IMR-90 (cell line): ENCODE measurements around the gene STX11. TPM values are rescaled to one million over a fixed set of nuclear protein-coding genes. Genes with fewer than 3 reads are reported as not detected.

Source experiments
- ATAC-seq: fragments of 200-7000 bp; cut with Tn5 transposase; 2 replicates; pipeline ENCODE4 v1.9.1; 2020; ENCODE audit warnings: low read depth, mild to moderate bottlenecking, moderate library complexity
- BruUV-seq: library from RNA; stranded (reverse); fragments of 400-500 nt; replicated peaks from 2 replicates; lab custom pipeline; 2021; lab: Mats Ljungman, UMichigan
- CTCF ChIA-PET: fragments of 300-600 bp; formaldehyde crosslinking; extraction: SDS; loops from one replicate; lab custom pipeline; 2021; ENCODE audit warnings: antibody characterized with exemption; lab: Yijun Ruan, JAX
- POLR2A ChIA-PET: fragments of 300-600 bp; sonication (Branson Sonifier 250); formaldehyde crosslinking; loops from one replicate; lab custom pipeline; 2022; ENCODE audit warnings: antibody characterized with exemption; ENCODE audit not compliant: unreplicated experiment; lab: Charles Lee
- DNase-seq: peaks from one replicate; pipeline ENCODE4 v3.0.0; 2013
- H2AFZ ChIP-seq: replicated peaks from 2 replicates; pipeline ENCODE3; 2013; ENCODE audit warnings: low read length, mild to moderate bottlenecking; ENCODE audit not compliant: poor library complexity
- H2AK5ac ChIP-seq: 2 replicates; pipeline ENCODE4 v1.6.1; 2013; ENCODE audit warnings: low read depth, low read length, inconsistent platforms
- H2AK9ac ChIP-seq: replicated peaks from 2 replicates; pipeline ENCODE3; 2013; ENCODE audit warnings: mild to moderate bottlenecking, low read depth, low read length, moderate library complexity; ENCODE audit not compliant: poor library complexity
- H2BK120ac ChIP-seq: 2 replicates; pipeline ENCODE4 v1.6.1; 2013; ENCODE audit warnings: low read depth, low read length, inconsistent platforms
- H2BK15ac ChIP-seq: 3 replicates; pipeline ENCODE4 v1.6.1; 2013; ENCODE audit warnings: low read depth, low read length, inconsistent platforms
- H2BK20ac ChIP-seq: 2 replicates; pipeline ENCODE4 v1.6.1; 2013; ENCODE audit warnings: low read depth, mild to moderate bottlenecking, inconsistent platforms, low read length, moderate library complexity
- H2BK5ac ChIP-seq: 2 replicates; pipeline ENCODE4 v1.6.1; 2013; ENCODE audit warnings: mild to moderate bottlenecking, low read depth, low read length, inconsistent platforms; ENCODE audit not compliant: poor library complexity, severe bottlenecking
- H3K14ac ChIP-seq: replicated peaks from 2 replicates; pipeline ENCODE4 v1.6.1; 2013; ENCODE audit warnings: low read depth, low read length, inconsistent platforms
- H3K18ac ChIP-seq: 2 replicates; pipeline ENCODE4 v1.6.1; 2013; ENCODE audit warnings: low read depth, low read length, control low read depth
- H3K23ac ChIP-seq: 2 replicates; pipeline ENCODE4 v1.6.1; 2013; ENCODE audit warnings: low read depth, low read length, inconsistent platforms
- H3K27ac ChIP-seq: 2 replicates; pipeline ENCODE4 v1.5.1; 2013; ENCODE audit warnings: mild to moderate bottlenecking, control low read depth, low read length; ENCODE audit not compliant: insufficient read depth
- H3K27me3 ChIP-seq: 2 replicates; pipeline ENCODE4 v1.6.1; 2013; ENCODE audit warnings: low read length; ENCODE audit not compliant: control insufficient read depth, insufficient read depth
- H3K36me3 ChIP-seq: 2 replicates; pipeline ENCODE4 v1.6.1; 2013; ENCODE audit warnings: low read length, mixed read lengths; ENCODE audit not compliant: control insufficient read depth, insufficient read depth
- H3K4ac ChIP-seq: 2 replicates; pipeline ENCODE4 v1.6.1; 2013; ENCODE audit warnings: low read depth, low read length, inconsistent platforms
- H3K4me1 ChIP-seq: 2 replicates; pipeline ENCODE4 v1.6.1; 2013; ENCODE audit warnings: low read length, mixed read lengths; ENCODE audit not compliant: control insufficient read depth, insufficient read depth
- H3K4me2 ChIP-seq: 2 replicates; pipeline ENCODE4 v1.6.1; 2013; ENCODE audit warnings: low read depth, mild to moderate bottlenecking, control low read depth, low read length, moderate library complexity
- H3K4me3 ChIP-seq: 2 replicates; pipeline ENCODE4 v1.5.1; 2013; ENCODE audit warnings: low read depth, mild to moderate bottlenecking, control low read depth, low read length, moderate library complexity; ENCODE audit not compliant: insufficient read depth
- H3K56ac ChIP-seq: 2 replicates; pipeline ENCODE4 v1.6.1; 2013; ENCODE audit warnings: low read length, inconsistent platforms; ENCODE audit not compliant: insufficient read depth; ENCODE audit errors: extremely low read depth
- H3K79me1 ChIP-seq, 2 experiments: 2 replicates each; pipeline ENCODE4 v1.6.1; 2013; ENCODE audit warnings: low read length in 2 of 2, inconsistent platforms in 1 of 2, low read depth in 1 of 2
- H3K9ac ChIP-seq: 2 replicates; pipeline ENCODE4 v1.6.1; 2013; ENCODE audit warnings: low read depth, low read length, control low read depth
- H3K9me1 ChIP-seq: 2 replicates; pipeline ENCODE4 v1.6.1; 2013; ENCODE audit warnings: low read length, inconsistent platforms; ENCODE audit not compliant: insufficient read depth
- H3K9me3 ChIP-seq: 2 replicates; pipeline ENCODE4 v1.6.1; 2013; ENCODE audit warnings: low read length; ENCODE audit not compliant: control insufficient read depth, insufficient read depth
- H4K20me1 ChIP-seq: 2 replicates; pipeline ENCODE4 v1.6.1; 2013; ENCODE audit warnings: low read length, inconsistent platforms; ENCODE audit not compliant: insufficient read depth
- H4K5ac ChIP-seq: 2 replicates; pipeline ENCODE4 v1.6.1; 2013; ENCODE audit warnings: mild to moderate bottlenecking, low read depth, low read length, control low read depth
- H4K8ac ChIP-seq, 2 experiments: 2 replicates each; pipeline ENCODE4 v1.6.1; 2013; ENCODE audit warnings: low read depth in 2 of 2, low read length in 2 of 2, control low read depth in 1 of 2, inconsistent platforms in 1 of 2
- H4K91ac ChIP-seq: 2 replicates; pipeline ENCODE4 v1.6.1; 2013; ENCODE audit warnings: low read depth, low read length, inconsistent platforms; ENCODE audit not compliant: insufficient read depth
- BHLHE40 ChIP-seq: fragments of 150-350 bp; IDR thresholded peaks from 2 replicates; pipeline ENCODE4 v1.6.1; 2016; ENCODE audit warnings: mild to moderate bottlenecking, low read depth, low read length
- CEBPB ChIP-seq: IDR thresholded peaks from 2 replicates; pipeline ENCODE4 v1.6.1; 2012; ENCODE audit warnings: low read depth, low read length, improper control_type of control experiment
- CHD1 ChIP-seq: IDR thresholded peaks from 2 replicates; pipeline ENCODE4 v1.6.1; 2012; ENCODE audit warnings: low read depth, low read length, improper control_type of control experiment
- CTCF ChIP-seq: conservative IDR thresholded peaks from 2 replicates; pipeline ENCODE4 v1.5.1; 2012; ENCODE audit warnings: mild to moderate bottlenecking, low read depth, low read length, improper control_type of control experiment
- FOS ChIP-seq: fragments of 150-350 bp; IDR thresholded peaks from 2 replicates; pipeline ENCODE4 v1.6.1; 2016; ENCODE audit warnings: low read depth, low read length
- MAFK ChIP-seq: IDR thresholded peaks from 2 replicates; pipeline ENCODE4 v1.6.1; 2012; ENCODE audit warnings: low read depth, low read length, improper control_type of control experiment
- MAZ ChIP-seq: IDR thresholded peaks from 2 replicates; pipeline ENCODE4 v1.6.1; 2012; ENCODE audit warnings: low read depth, mild to moderate bottlenecking, low read length, improper control_type of control experiment, moderate library complexity, borderline replicate concordance
- MXI1 ChIP-seq: IDR thresholded peaks from 2 replicates; pipeline ENCODE4 v1.6.1; 2012; ENCODE audit warnings: low read depth, mild to moderate bottlenecking, low read length, moderate library complexity, borderline replicate concordance
- NFE2L2 ChIP-seq: fragments of 150-350 bp; IDR thresholded peaks from 2 replicates; pipeline ENCODE4 v1.6.1; 2016; ENCODE audit warnings: low read depth, mild to moderate bottlenecking, low read length
- POLR2A ChIP-seq: IDR thresholded peaks from 2 replicates; pipeline ENCODE4 v1.6.1; 2012; ENCODE audit warnings: mild to moderate bottlenecking, low read depth, low read length
- RAD21 ChIP-seq: IDR thresholded peaks from 2 replicates; pipeline ENCODE4 v1.6.1; 2012; ENCODE audit warnings: low read length, improper control_type of control experiment
- RCOR1 ChIP-seq: IDR thresholded peaks from 2 replicates; pipeline ENCODE4 v1.6.1; 2012; ENCODE audit warnings: mild to moderate bottlenecking, low read length, improper control_type of control experiment; ENCODE audit not compliant: insufficient replicate concordance
- RFX5 ChIP-seq: IDR thresholded peaks from 2 replicates; pipeline ENCODE4 v1.8.0; 2012; ENCODE audit warnings: low read depth, mild to moderate bottlenecking, low read length, moderate library complexity
- SMC3 ChIP-seq: fragments of 150-350 bp; IDR thresholded peaks from 2 replicates; pipeline ENCODE4 v1.6.1; 2016; ENCODE audit warnings: low read depth, mild to moderate bottlenecking, antibody characterized with exemption, low read length, moderate library complexity
- WGBS, 2 experiments: methylation state at CpG; one replicate each; pipeline versions ENCODE4 v1.1.5 to v1.1.7; 2013; ENCODE audit warnings: missing lambda C conversion rate in 2 of 2; ENCODE audit not compliant: insufficient read length in 1 of 2; ENCODE audit errors: extremely low coverage in 2 of 2; 5-methylcytosine and 5-hydroxymethylcytosine counted together
- dilution Hi-C: fragments of 300-500 bp; cut with HindIII; formaldehyde crosslinking; loops from one replicate; pipeline ENCODE4 v1.14.3; 2018; ENCODE audit warnings: low sequenced_read_pairs; ENCODE audit not compliant: unreplicated experiment
- in situ Hi-C: fragments of 300-500 bp; cut with MboI; formaldehyde crosslinking; loops from 3 replicates; pipeline ENCODE4 v1.14.3; 2019; ENCODE audit warnings: low sequenced_read_pairs, inconsistent platforms, mixed read lengths
- intact Hi-C: fragments of 100-400 bp; cut with micrococcal nuclease; formaldehyde crosslinking; loops from 2 replicates; pipeline ENCODE4 v1.10.0; 2022
- polyA plus RNA-seq, 3 experiments: library from polyadenylated mRNA; depleted of rRNA; stranded (reverse); fragments of >200 nt; gene quantifications; 2 replicates each; pipeline ENCODE4 v1.2.3, GENCODE V29; 2012; ENCODE audit warnings: low replicate concordance in 1 of 3
- total RNA-seq: library from RNA; depleted of rRNA; stranded (reverse); fragments of >200 nt; gene quantifications from 2 replicates; pipeline ENCODE4 v1.2.3, GENCODE V29; 2012
- TF ChIP-seq, protein P1 (sequence below): fragments of 150-350 bp; IDR thresholded peaks from 2 replicates; pipeline ENCODE4 v1.6.1; 2016; ENCODE audit warnings: low read depth, mild to moderate bottlenecking, low read length, moderate library complexity, borderline replicate concordance
- TF ChIP-seq, protein P2 (sequence below): fragments of 150-350 bp; IDR thresholded peaks from 2 replicates; pipeline ENCODE4 v1.6.1; 2017; ENCODE audit warnings: mild to moderate bottlenecking, antibody characterized with exemption, low read length, low read depth

The STX11 gene
- total and polyA plus RNA-seq, 2 of the 4 experiments (the other 2 are of a cell fraction), result 0.54 to 0.68 TPM

GRCh38 chr6:144159223-144159622, 8.9 kb downstream of the STX11 start:
- H3K4me3 ChIP-seq, result no peak overlapping the region
- no peak overlapping the region for H3K56ac ChIP-seq
- H3K9me3 ChIP-seq, result no peaks in the 10 kb centered on the region
- peak overlapping the region; percentile 82 for H3K4ac ChIP-seq
- POLR2A ChIA-PET, result no interaction called here
- no peak for TF ChIP-seq POLR2A
- TF ChIP-seq MAFK, result no peak
- no peak for TF ChIP-seq RAD21
- TF ChIP-seq CEBPB, result no peak
- TF ChIP-seq MAZ, result no peak
- TF ChIP-seq CHD1, result no peak
- TF ChIP-seq, protein P1, sequence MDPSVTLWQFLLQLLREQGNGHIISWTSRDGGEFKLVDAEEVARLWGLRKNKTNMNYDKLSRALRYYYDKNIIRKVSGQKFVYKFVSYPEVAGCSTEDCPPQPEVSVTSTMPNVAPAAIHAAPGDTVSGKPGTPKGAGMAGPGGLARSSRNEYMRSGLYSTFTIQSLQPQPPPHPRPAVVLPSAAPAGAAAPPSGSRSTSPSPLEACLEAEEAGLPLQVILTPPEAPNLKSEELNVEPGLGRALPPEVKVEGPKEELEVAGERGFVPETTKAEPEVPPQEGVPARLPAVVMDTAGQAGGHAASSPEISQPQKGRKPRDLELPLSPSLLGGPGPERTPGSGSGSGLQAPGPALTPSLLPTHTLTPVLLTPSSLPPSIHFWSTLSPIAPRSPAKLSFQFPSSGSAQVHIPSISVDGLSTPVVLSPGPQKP, result no peak
- no peak for TF ChIP-seq RFX5
- TF ChIP-seq FOS, result no peak
- no peak for TF ChIP-seq SMC3
- no peak for TF ChIP-seq MXI1
- TF ChIP-seq, protein P2, sequence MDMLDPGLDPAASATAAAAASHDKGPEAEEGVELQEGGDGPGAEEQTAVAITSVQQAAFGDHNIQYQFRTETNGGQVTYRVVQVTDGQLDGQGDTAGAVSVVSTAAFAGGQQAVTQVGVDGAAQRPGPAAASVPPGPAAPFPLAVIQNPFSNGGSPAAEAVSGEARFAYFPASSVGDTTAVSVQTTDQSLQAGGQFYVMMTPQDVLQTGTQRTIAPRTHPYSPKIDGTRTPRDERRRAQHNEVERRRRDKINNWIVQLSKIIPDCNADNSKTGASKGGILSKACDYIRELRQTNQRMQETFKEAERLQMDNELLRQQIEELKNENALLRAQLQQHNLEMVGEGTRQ, result no peak
- no peak for TF ChIP-seq BHLHE40
- TF ChIP-seq CTCF, result no peak
- TF ChIP-seq RCOR1, result no peak
- TF ChIP-seq NFE2L2, result no peak
- H3K4me2 ChIP-seq, result no peak overlapping the region
- no peak overlapping the region for H3K23ac ChIP-seq
- no peak overlapping the region for H2AFZ ChIP-seq
- in situ Hi-C loops (no loop called here), intact Hi-C loops (no loop called here), dilution Hi-C loops (no loop called here)
- H3K36me3 ChIP-seq, result no peaks in the 10 kb centered on the region
- H4K5ac ChIP-seq, result no peak overlapping the region
- 0 out of 2 replicates have a peak, but pooled peaks cover 2% of the 10 kb centered on the region for H3K4me1 ChIP-seq
- DNase-seq (no peak), ATAC-seq (no peak)
- H2AK9ac ChIP-seq, result no peak overlapping the region
- H3K27ac ChIP-seq, result no peak overlapping the region
- H3K9ac ChIP-seq, result no peak overlapping the region
- H3K9me1 ChIP-seq, result peaks cover 5% of the 10 kb centered on the region; the same call in 1 of the 2 replicates
- no peak overlapping the region for H2BK15ac ChIP-seq
- H3K27me3 ChIP-seq, result no peaks in the 10 kb centered on the region
- peak overlapping the region; percentile 58; the same call in 1 of the 2 replicates for H4K91ac ChIP-seq
- WGBS, 2 experiments, result no CpG with 5 or more reads among the region's 5 CpGs
- no peak overlapping the region for H2AK5ac ChIP-seq
- no TSS peak for BruUV-seq
- no peak overlapping the region for H3K14ac ChIP-seq
- peak overlapping the region; percentile 84 for H2BK120ac ChIP-seq
- H4K20me1 ChIP-seq, result no peaks in the 10 kb centered on the region
- CTCF ChIA-PET, result interaction anchor here (0.8 kb wide), 1 partner anchor 9 kb away, joined by 3 read pairs; no protein-coding TSS in a partner anchor
- no peak overlapping the region for H2BK5ac ChIP-seq
- H3K18ac ChIP-seq, result no peak overlapping the region
- H4K8ac ChIP-seq, result no peak overlapping the region
- no peaks in the 10 kb centered on the region for H3K79me1 ChIP-seq
- peak overlapping the region; percentile 92 for H2BK20ac ChIP-seq
